ENCODE measurements around the gene PCDHGC3. TPM values are rescaled to one million over a fixed set of nuclear protein-coding genes. Genes with fewer than 3 reads are reported as not detected.
A peak's percentile ranks its signal among the peaks of the same experiment; 100 is the strongest.

The PCDHGC3 gene
- total and polyA plus RNA-seq, 2 of the 13 experiments (the other 11 are each of a cell fraction or from before 2014, with no cell fraction given) = 0.20 to 0.30 TPM

DNA sequence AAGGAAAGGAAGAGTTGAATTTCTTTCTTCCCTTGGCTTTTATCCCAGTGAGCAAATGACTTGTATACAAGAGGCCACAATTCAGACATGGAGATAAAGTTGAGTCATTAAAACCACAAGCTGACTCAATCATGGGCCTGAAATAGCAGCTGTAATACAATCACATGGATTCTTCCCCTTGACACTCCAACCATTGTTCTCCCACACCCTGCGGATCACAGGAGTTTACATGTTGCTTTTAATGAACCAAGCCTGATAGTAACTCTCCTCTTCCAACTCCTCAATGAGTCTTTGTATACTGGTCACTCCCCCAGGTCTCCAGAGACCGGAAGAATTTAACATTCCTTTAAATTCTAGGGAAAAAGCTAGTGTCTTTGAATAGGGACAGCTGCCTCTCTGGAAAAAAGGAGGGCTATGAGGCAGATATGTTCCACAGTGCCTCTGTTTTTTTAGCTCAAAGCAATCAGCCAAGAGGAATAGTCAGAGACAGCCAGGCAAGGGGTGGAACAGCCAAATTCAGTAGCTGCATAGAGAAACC is 45.5 kb downstream of the PCDHGC3 start (continued):
- TF ChIP-seq TCF12 (IDR thresholded peaks at IDR 0.05) = no peak
- no peak for TF ChIP-seq TCF12 (CRISPR knock-in tag; IDR thresholded peaks at IDR 0.05)
- no peak for TF ChIP-seq HDAC2 (CRISPR knock-in tag; IDR thresholded peaks at IDR 0.05)
- no peak for TF ChIP-seq ZNF547 (CRISPR knock-in tag; IDR thresholded peaks at IDR 0.05)
- no peak for TF ChIP-seq PCBP2 (optimal IDR thresholded peaks at IDR 0.05; ENCODE audit: low read depth, low read length, poor library complexity, severe bottlenecking)
- peak; percentile 16; the same call in 1 of the 2 replicates for TF ChIP-seq ETV5 (CRISPR knock-in tag; IDR thresholded peaks at IDR 0.05; ENCODE audit: borderline replicate concordance)
- TF ChIP-seq KAT2B (IDR thresholded peaks at IDR 0.05; ENCODE audit: borderline replicate concordance, low read depth, low read length) = no peak
- TF ChIP-seq TAF1 (CRISPR knock-in tag; IDR thresholded peaks at IDR 0.05) = no peak
- TF ChIP-seq JUNB (CRISPR knock-in tag; IDR thresholded peaks at IDR 0.05; ENCODE audit: borderline replicate concordance) = no peak
- TF ChIP-seq POLR2AphosphoS5 (IDR thresholded peaks at IDR 0.05; ENCODE audit: low read depth, low read length) = no peak
- no peak for TF ChIP-seq EZH2 (conservative IDR thresholded peaks at IDR 0.05; ENCODE audit: low read depth, low read length)
- TF ChIP-seq ZNF724P (CRISPR knock-in tag; IDR thresholded peaks at IDR 0.05; ENCODE audit: borderline replicate concordance) = no peak
- peak in 1 of 2 experiments; percentile 58; a peak in 1 of 4 replicates for TF ChIP-seq EP300 (IDR thresholded peaks at IDR 0.05; ENCODE audit: low read depth in 2 of 2, low read length in 2 of 2)
- TF ChIP-seq EP300 (CRISPR knock-in tag; IDR thresholded peaks at IDR 0.05; ENCODE audit: borderline replicate concordance) = peak; percentile 55; the same call in 1 of the 2 replicates
- 0 out of 2 replicates have a peak, but pooled peaks have one; percentile 25 for TF ChIP-seq HMG20A (CRISPR knock-in tag; IDR thresholded peaks at IDR 0.05; ENCODE audit: borderline replicate concordance)
- no peak for TF ChIP-seq HNF4A (CRISPR knock-in tag; IDR thresholded peaks at IDR 0.05)
- TF ChIP-seq, protein P1, sequence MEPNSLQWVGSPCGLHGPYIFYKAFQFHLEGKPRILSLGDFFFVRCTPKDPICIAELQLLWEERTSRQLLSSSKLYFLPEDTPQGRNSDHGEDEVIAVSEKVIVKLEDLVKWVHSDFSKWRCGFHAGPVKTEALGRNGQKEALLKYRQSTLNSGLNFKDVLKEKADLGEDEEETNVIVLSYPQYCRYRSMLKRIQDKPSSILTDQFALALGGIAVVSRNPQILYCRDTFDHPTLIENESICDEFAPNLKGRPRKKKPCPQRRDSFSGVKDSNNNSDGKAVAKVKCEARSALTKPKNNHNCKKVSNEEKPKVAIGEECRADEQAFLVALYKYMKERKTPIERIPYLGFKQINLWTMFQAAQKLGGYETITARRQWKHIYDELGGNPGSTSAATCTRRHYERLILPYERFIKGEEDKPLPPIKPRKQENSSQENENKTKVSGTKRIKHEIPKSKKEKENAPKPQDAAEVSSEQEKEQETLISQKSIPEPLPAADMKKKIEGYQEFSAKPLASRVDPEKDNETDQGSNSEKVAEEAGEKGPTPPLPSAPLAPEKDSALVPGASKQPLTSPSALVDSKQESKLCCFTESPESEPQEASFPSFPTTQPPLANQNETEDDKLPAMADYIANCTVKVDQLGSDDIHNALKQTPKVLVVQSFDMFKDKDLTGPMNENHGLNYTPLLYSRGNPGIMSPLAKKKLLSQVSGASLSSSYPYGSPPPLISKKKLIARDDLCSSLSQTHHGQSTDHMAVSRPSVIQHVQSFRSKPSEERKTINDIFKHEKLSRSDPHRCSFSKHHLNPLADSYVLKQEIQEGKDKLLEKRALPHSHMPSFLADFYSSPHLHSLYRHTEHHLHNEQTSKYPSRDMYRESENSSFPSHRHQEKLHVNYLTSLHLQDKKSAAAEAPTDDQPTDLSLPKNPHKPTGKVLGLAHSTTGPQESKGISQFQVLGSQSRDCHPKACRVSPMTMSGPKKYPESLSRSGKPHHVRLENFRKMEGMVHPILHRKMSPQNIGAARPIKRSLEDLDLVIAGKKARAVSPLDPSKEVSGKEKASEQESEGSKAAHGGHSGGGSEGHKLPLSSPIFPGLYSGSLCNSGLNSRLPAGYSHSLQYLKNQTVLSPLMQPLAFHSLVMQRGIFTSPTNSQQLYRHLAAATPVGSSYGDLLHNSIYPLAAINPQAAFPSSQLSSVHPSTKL (CRISPR knock-in tag; IDR thresholded peaks at IDR 0.05) = peak; percentile 51; the same call in 1 of the 2 replicates
- TF ChIP-seq ZNF607 (CRISPR knock-in tag; IDR thresholded peaks at IDR 0.05; ENCODE audit: borderline replicate concordance) = no peak
- no peak for TF ChIP-seq AKAP8 (CRISPR knock-in tag; IDR thresholded peaks at IDR 0.05)
- TF ChIP-seq ZNF598 (CRISPR knock-in tag; IDR thresholded peaks at IDR 0.05; ENCODE audit: borderline replicate concordance) = no peak
- no peak for TF ChIP-seq ZBTB7A (CRISPR knock-in tag; IDR thresholded peaks at IDR 0.05)
- no peak for TF ChIP-seq ZNF562 (CRISPR knock-in tag; IDR thresholded peaks at IDR 0.05; ENCODE audit: borderline replicate concordance)
- no peak for TF ChIP-seq ZNF180 (CRISPR knock-in tag; IDR thresholded peaks at IDR 0.05; ENCODE audit: borderline replicate concordance, low read depth)
- TF ChIP-seq HNRNPH1 (optimal IDR thresholded peaks at IDR 0.05; ENCODE audit: low read depth, low read length) = no peak
- TF ChIP-seq ZNF883 (CRISPR knock-in tag; IDR thresholded peaks at IDR 0.05; ENCODE audit: not compliant biosample characterization) = no peak
- TF ChIP-seq ZNF253 (CRISPR knock-in tag; IDR thresholded peaks at IDR 0.05; ENCODE audit: borderline replicate concordance) = no peak
- no peak for TF ChIP-seq ZNF552 (CRISPR knock-in tag; IDR thresholded peaks at IDR 0.05; ENCODE audit: borderline replicate concordance)
- TF ChIP-seq ZNF550 (CRISPR knock-in tag; IDR thresholded peaks at IDR 0.05; ENCODE audit: borderline replicate concordance) = no peak
